Fibroblast of the conjunctiva (primary cell): ENCODE data around the gene STX1A.

Experiments used
- DNase-seq: peaks from one replicate; pipeline ENCODE4 v3.0.0-alpha.2; 2010; ENCODE audit warnings: low read depth

Gene STX1A

DNA sequence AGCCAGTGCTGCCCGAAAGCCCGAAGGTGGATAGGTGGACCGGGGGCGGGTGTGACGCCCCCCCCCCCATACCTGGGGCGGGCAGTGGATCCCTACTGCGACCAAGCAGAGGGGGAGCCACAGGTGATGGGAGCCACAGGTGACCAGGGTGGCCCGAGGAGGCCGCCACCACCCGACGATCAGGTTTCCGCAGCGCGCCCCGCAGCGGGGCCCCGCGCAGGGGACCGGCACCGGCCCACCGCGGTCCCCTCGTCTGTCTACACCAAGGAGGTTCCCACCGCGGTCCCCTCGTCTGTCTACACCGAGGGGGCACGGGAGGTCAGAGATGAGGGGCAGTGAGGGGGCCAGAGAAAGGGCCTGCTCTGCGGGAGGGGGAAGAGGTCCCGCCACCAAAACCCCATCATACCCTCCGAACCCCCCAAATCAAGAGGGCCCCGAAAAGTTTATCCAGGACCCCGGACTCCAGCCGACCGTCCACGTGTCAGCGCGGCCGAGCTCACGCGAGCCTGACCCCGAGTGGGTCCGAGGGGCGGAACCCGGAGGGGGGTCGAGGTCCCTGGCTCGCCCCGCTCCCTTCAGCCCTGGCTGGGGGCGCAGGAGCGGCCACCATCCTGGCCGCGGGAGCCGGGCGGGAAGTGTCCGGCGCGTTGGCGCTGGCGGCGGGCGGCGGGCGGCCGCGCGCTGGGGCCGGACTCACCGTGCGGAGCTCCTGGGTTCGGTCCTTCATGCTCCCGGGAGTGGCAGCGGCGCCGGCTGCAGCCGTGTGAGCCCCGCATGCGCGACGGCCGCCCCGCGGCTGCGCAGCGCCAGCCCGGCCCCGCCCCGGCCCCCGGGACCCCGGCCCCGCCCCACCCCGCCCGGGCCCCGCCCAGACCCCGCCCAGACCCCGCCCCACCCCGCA, at the start of gene STX1A:
STX1A (minus strand) TSS at position 765 of the 901 bp plus-strand sequence; CDS start at position 727, 38 bp downstream.
- DNase-seq: peak; percentile 31

DNA sequence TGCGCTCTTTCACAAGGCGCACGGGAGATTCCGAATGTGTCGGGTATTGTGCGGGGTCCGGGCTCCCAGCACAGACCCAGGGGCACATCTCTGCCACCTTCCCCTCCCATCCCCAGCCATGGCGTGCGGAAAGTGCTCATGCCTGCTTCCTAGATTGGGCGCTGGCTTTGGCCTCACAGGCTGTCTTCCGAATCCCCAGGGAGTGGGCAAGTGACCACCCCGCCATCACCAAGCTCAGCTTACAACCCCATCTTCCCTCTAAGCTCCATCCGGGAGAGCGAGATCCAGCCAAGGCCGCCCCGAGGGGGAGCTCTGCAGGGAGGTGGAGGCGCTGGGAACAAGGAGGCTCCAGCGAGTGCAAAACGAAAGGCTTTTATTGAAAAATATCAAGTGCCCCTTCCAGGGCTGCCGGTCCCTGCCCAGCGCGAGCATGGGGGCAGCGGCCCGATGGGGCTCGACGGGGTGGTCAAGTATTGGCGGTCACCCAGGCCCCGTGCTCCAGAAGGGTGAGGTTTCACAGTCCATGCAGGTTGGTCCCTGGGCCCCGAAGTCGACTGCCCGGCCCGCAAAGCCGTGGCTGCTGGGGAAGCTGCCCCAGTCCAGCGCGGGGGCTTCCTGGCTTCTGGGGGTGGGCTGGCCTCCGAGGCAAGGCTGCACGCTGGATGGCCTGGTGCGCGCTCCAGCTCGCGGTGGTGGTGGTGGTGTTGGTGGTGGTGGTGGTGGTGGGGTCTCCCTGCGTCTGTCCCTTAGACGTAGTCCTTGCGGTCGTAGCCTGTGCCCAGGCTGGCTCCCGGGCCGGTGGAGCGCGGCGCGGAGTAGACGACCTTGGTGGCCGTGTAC, 49.4 kb upstream of the STX1A start:
- no peak for DNase-seq

DNA sequence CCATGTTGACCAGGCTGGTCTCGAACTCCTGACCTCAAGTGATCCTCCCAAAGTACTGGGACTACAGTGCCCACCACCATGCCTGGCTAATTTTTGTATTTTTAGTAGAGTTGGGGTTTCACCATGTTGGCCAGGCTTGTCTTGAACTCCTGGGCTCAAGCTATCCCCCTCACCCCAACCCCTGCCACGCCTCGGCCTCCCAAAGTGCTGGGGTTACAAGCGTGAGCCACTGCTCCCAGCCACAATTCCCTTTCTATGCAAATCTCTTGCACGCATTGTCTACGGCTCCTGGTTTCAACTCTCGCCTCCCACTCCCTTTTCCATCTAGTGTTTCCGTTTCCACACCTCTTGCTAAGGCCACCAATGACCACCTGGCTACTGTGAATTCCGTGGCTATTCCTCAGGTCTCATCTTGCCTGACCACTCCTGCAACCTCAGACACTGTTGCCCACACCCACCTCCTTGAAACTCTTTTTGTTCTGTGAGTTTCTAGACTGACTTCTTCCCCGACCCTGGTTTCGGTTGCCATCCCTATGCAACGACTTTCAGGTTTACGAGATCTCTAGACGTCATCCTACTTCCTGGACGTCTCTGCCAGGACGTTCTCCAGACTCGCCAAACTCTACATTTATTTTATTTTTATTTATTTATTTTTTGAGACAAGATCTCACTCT, 47.2 kb upstream of the STX1A start:
- no peak for DNase-seq

DNA sequence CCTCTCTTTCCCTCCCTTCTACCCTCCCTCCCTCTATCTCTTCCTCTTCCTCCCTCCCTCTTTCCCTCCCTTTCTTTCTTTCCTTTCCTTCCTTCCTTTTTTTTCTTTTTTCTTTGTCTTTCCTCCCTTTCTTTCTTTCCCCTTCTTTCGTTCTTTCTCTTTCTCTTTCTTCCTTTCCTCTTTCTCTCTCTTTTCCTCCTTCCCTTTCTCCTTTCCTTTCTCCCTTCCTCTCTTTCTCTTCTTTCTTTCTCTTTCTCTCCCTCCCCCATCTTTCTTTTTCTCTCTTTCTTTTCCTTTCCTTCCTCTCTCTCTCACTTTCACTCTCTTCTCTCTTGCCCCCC, 43.2 kb upstream of the STX1A start:
- no peak for DNase-seq

DNA sequence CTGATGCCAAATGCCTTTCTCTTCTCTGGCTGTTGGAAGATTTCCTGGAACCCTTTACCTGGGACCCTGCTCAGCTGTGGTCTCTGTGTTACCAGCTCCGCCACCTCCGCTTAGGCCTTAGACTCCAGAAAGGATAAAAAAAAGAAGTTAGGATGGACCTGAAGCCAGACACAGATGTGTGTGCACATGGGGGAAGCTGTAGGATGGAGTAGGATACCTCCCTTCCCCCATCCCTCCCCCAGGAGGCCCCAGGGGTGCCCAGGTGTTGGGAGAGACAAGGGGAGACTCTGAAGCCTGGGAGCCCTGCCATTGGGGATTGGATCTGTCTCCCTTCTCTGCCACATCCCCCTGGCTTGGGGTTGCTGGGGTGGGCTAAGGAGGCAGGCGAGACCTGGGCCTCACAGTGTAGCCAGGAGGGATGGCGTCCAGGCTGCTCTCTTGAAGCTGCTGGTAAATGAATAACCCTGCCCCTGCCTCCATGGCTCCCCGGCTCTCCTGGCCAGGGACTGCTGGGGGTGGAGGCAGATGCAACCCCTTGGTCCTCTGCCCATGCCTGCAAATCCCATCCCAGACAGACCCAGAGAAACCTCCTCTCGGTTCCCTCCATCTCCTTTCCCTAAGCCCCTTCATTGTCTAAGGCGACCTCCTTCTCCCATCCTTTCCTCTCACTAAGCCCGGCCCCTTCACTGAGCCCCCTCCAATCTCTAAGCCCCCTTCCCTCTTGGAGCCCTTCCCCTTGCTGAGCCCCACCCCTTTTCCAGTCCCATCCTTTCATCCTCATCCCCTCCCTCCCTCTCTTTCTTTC, 42.6 kb upstream of the STX1A start:
- DNase-seq: no peak

DNA sequence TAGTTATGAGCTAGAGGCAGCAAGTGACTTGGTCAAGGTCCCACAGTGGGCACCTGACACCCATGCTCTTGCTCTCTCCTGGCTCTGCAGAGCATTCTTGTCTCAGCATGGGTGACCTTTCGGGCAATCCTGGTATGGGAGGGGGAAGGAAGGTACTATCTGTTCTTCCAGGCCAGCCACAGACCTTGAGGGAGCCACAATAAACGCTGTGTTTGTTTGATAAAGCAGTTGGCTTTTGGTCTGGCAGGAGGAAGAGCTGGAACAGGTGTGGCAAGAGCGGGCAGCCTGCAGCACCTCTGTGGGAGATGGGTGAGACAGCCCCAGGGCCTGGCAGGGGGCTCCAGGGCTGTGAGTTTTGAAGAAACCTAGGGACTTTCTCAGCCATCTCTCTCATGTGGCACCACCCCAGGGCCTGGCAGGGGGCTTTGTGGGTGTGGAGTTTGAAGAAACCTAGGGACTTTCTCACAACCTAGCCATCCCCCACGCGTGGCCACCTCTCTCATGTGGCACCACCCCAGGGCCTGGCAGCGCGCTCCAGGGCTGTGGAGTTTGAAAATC, 39.2 kb upstream of the STX1A start:
- no peak for DNase-seq

DNA sequence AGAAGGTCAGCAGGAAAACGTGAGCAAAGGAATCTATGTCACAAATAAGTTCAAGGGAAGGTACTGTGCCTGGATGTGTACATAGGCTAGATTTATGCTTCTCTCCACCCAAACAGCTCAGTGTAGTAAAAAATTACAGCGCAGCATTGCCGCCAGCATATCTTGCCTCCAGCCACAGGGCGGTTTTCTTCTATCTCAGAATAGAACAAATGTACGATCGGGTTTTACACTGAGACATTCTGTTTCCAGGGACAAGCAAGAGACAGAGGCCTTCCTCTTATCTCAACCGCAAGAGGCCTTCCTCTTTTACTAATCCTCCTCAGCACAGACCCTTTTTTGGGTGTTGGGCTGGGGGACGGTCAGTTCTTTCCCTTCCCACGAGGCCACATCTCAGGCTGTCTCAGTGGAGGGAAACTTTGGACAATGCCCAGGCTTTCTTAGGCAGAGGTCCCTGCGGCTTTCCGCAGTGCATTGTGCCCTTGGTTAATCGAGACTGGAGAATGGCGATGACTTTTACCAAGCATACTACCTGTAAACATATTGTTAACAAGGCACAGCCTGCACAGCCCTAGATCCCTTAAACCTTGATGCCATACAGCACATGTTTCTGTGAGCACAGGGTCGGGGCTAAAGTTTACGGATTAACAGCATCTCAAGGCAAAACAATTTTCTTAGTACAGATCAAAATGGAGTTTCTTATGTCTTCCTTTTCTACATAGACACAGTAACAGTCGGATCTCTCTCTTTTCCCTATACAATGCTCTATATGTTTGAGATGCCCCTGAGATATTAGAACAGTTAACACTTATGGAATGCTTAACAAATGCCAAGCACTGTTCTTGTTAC, 30.7 kb upstream of the STX1A start:
- DNase-seq: no peak

DNA sequence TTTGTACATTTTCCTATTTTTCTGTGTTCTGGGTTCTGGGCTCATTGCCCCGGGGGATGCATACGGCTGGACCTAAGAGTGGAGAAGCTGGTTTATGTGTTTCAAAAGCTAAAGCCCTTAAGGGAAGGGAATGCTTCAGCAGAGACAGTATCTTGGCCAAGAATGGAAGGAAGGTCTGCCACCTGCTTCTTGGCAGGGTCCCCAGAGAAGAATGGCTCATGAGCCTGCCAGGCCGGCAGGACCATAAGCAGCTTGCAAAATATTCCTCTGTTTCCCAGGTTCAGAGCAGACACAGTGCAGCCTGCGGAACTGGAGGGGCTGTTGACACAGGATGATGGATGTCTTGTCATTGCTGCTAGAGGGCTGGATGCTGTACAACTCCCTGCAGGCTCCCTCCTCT, 26.9 kb upstream of the STX1A start:
- DNase-seq: no peak

DNA sequence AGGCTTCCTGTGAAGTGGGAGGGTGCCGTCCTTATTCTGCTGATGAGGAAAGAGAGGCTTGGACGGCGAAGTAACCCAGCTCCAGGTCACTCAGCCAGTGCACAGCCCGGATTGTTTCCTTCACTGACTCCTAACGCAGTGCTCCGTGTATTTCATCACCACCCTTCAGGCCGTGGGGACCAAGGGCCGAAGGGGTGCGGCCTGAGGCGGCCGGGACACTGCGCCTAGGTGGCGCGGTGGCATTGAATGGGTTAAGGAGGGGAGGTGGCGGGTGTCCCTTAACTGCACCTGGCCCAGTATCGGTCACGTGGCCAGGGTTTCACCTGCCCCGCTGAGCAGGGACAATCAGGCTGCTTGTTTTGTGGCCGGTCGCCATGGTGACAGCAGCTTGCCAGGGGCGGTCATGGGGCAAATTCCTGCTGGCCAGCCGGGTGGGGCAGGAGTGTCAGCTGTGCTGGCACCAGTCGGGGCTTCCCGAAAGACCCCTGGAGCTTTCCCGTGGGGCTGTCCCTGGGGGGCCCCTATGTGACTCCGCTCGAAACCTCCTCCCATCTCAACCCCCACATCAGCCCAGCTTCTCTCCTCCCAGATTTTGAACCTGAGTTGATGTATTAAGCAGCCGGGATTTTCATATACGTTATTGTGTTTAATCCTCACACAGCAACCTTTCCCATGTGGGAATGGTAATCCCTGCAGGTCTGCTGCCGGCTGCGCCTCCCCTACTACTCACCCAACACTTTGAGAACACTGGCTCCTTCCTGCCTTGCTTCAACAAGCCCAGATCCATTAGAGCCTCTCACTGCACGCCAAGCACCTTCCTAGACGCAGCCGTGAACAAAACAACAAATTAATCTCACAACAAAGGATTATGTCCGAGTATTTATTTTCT, 23.5 kb upstream of the STX1A start:
- no peak for DNase-seq

DNA sequence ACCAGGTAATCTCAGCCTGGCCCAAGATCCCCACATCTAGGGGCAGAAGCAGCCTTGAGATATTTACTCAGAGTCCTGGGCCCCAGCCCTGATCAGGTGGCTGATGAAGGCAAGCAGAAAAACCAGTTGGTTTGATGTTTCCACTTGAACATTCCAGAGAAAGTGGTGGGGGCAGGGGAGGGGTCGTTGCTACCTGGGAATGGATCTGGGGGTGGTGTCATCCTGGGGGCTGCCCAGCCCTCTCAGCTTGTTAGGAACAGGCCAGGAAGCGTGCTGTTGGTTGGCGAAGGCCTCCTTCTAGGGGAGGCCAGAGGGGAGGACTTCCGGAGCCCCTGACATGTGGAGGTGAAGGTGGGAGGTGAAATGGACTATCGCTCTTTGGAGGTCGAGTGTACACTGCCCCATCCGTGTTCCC, 22.9 kb upstream of the STX1A start:
- DNase-seq: no peak

DNA sequence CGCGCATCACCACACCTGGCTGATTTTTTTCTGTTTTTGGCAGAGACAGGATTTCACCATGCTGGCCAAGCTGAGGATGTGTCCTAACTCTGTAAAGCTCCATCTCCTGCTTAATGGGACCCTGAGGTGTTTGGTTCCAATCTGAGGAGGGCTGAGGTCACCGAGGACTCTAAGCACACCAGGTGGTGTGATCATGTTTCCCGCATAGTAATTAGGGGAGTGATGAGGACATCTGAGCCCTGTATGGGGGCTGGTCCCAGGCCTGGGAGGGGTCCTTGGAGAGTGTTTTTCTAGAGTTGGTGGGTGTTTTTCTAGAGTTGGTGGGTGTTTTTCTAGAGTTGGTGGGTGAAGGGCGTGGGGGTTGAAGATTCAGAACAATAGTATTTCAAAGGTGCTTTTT, 22.1 kb upstream of the STX1A start:
- no peak for DNase-seq

DNA sequence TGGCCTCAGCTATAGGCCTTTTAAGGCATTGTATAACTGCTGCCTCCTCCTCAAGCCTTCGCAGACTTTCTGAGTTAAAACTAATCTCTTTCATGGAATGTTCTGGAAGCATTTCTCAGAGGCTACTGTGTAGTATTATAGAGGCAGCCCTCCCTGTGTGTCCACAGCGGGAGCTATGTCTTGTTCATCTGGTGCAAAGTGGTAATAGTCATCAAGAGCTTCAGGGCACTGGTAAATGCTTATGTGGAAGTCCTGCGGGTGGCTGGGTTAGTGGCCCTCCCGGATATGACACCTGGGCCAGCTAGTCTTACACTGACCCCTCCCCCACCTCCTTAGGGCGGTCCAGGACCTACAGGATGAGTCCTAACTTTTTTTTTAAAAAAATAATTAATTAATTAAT, 21.3 kb upstream of the STX1A start:
- DNase-seq: no peak

DNA sequence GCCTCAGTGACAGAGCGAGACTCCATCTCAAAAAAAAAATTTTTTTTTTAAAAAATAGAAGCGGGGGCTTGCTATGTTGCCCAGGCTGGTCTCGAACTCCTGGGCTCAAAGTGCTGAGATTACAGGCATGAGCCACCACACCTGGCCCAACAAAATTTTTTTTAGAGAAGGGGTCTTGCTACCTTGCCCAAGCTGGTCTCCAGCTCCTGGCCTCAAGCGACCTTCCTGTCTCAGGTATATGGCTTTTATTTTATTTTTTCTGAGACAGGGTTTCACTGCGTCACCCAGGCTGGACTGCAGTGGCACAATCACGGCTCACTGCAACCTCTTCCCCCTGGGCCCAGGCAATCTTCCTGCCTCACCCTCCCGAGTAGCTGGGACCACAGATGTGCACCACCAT, 20.7 kb upstream of the STX1A start:
- DNase-seq: no peak

DNA sequence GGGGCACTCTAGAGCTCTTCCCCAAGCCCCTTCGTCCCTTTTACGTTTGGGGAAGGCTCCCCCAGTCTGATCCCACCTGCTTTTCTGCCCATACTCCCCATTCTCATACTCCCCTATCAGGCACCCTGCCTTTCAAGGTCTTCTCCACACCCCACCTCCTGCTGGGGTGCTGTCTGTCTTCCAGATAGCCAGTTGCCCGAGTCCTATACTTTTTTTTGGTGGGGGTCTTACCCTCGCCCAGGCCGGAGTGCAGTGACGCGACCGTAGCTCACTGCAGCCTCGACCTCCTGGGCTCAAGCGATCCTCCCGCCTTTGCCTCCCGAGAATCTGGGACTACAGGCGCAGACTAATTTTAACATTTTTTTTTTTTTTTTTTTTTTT, 19.9 kb upstream of the STX1A start:
- no peak for DNase-seq

DNA sequence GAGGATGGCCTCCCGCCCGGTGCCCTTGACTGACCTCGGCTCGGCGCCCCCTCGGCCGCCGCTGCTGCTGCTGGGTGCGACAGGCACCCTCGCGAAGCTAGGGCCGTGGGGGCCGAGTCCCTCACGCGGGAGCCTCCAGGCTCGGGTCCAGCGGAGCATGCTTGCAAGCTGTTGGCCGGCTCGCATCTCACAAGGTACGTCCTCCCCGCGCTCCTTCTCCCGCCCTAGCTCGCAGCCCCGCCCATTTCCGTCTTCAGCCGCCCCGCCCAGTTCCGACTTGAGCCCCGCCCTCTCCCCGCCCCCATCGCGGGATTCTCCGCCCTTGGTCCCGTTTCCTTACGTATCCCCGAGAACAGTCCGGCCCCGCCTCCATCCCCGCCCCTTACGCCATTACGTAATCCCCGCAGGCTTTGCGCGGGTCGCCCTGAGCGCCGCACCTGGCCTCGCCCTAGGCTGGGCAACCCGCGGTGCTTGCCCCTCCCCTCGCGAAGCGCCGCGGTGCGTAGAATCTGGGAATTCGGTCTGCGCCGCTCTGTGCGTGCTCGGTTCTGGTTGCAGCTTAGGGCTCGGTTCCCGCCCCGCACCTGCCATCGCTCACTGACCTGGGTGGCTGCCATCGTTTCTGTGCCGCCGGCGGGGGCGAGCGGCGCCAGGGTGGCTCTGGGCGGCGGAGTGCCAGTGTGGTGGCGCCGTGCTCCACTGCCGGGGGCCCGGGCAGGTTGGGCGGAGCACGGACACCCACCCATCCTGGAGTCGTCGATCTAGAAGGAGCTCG, 19.3 kb upstream of the STX1A start, which contains the start of gene ABHD11:
ABHD11 (minus strand) TSS at position 191 of the 775 bp plus-strand sequence; CDS start at position 159, 32 bp downstream.
- peak; percentile 95 for DNase-seq

DNA sequence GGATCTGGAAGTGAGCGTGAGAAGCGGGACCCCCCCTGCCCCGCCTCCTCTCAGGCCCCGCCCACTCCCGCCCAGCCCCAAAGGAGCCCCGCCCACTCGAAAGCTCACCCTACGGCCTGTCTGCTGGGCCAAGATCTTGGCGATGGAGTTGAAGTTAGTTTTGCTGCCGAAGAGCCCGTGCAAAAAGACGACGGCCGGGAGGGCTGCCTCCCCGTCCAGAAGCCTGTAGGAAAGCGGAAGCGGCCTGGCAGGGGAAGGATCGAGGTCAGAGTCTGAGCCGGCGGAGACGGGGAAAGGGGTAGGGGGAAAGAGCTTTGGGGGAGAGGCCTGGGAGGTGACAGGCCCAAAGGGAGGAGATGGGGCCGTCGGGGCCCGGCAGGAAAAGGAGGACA, 18.7 kb upstream of the STX1A start:
- peak; percentile 24 for DNase-seq

DNA sequence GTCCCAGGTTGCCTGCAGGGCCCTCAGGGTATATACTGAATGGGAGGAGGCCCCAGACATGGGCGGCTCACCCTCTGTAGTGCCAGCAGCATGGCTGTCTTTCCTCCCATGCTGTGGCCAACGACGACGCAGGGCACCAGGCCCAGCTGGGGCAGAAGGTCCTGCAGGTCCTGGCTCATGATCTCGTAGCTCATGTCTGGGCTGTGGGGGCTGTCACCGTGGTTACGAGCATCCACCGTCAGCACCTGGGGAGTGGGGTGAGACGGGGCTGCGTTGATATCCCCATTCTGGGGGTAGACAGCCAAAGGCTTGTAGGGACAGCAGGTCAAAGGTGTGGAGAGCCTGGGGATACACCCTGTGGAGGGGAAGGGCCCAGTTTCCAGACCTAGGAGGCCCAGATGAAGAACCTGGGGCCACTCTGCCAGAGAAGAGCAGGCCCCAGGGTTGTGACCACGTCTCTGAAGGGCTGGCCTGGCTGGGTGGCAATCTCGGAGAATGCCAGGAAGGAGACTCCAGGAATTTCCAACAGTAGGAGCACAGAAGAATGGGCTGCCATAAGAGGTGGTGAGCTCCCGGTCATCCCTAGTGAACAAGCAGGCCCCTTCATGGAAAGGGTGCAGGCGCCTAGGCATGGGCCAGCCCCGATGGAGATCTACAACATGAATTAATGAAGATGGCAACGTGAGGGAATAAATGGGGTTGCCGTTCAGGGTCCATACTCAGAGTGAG, 18.2 kb upstream of the STX1A start:
- DNase-seq: no peak

DNA sequence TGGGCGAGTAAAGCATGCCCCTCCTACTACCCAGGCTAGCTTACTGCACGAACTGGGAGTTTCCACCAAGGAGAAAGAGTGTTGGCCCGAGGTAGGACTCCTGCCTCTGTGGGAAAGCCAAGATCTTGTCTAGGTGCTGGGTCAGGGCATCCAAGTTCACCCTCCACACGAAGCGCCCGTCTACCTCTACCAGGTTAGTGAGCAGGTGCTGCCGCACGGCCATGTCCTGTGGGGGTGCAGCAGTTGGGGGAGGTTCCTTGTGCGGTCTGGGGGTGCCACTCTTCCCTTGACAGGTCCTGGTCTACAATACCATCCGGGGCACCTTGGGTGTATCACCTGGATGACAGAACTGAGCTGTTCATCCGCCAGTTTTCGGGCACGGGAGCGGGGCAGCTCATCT, 17.4 kb upstream of the STX1A start:
- no peak for DNase-seq
